OCI-LY3 (cell line): ENCODE measurements around the gene RBM26.

ENCODE experiments used
- EZH2phosphoT487 ChIP-seq: fragments of 200-600 bp; shearing (Covaris generic); IDR thresholded peaks from 2 replicates; pipeline ENCODE4 v1.6.1; 2018; ENCODE audit warnings: antibody characterized with exemption, mixed run types, low read depth
- TF ChIP-seq, protein P1 (sequence below): fragments of 200-600, 300-600 bp; sonication (generic); IDR thresholded peaks from 2 replicates; pipeline ENCODE4 v1.5.1; 2014; ENCODE audit warnings: antibody characterized with exemption, low read length, low read depth

DNA sequence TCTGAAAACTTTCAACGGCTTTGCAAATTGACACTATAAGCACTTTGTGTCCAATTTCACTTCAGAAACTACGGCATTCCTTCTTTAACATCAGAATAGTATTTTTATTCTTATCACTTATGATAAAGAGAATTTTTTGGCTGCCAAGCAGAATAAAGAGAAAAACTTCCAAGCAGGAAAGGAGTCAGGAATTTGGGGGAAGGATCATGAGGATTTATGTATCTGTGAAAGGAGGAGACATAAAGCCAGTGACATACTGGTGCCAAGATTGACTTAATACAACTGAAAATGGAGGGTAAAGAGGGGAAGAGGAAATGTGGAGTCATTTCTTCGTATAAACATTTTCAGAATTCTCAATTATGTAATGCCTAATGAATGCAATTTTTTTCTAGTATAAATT lies 94.7 kb downstream of the RBM26 start:
- TF ChIP-seq, protein P1, sequence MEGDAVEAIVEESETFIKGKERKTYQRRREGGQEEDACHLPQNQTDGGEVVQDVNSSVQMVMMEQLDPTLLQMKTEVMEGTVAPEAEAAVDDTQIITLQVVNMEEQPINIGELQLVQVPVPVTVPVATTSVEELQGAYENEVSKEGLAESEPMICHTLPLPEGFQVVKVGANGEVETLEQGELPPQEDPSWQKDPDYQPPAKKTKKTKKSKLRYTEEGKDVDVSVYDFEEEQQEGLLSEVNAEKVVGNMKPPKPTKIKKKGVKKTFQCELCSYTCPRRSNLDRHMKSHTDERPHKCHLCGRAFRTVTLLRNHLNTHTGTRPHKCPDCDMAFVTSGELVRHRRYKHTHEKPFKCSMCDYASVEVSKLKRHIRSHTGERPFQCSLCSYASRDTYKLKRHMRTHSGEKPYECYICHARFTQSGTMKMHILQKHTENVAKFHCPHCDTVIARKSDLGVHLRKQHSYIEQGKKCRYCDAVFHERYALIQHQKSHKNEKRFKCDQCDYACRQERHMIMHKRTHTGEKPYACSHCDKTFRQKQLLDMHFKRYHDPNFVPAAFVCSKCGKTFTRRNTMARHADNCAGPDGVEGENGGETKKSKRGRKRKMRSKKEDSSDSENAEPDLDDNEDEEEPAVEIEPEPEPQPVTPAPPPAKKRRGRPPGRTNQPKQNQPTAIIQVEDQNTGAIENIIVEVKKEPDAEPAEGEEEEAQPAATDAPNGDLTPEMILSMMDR, result no peak
- no peak for TF ChIP-seq EZH2phosphoT487
